ENCODE measurements around the gene SMG9.
A peak's percentile ranks its signal among the peaks of the same experiment; 100 is the strongest.

SMG9 gene

GRCh38 chr19:43726736-43727592, 27.8 kb downstream of the SMG9 start:
- no peak overlapping the region for H3K27ac ChIP-seq (ENCODE audit: low read depth, low read length)
- H3F3A ChIP-seq (ENCODE audit: control insufficient read depth, insufficient read depth) = peaks cover 4% of the 10 kb centered on the region; the same call in 1 of the 2 replicates
- no peaks in the 10 kb centered on the region for H4K20me1 ChIP-seq (ENCODE audit: control insufficient read depth, insufficient read depth, low read depth, low read length)
- TF ChIP-seq EZH2phosphoT487 (IDR thresholded peaks at IDR 0.05; ENCODE audit: borderline replicate concordance, low read length) = no peak
- no peak for TF ChIP-seq CTCF (IDR thresholded peaks at IDR 0.05; ENCODE audit: low read depth, low read length, poor library complexity, severe bottlenecking)
- peaks cover 19% of the 10 kb centered on the region for H3K36me3 ChIP-seq (ENCODE audit: control insufficient read depth, low read length)
- H3K4me1 ChIP-seq (ENCODE audit: control insufficient read depth, low read length) = peaks cover 10% of the 10 kb centered on the region
- no peak overlapping the region for H3K4me3 ChIP-seq (ENCODE audit: low read length)
- no peaks in the 10 kb centered on the region for H3K27me3 ChIP-seq (ENCODE audit: control insufficient read depth, low read length)
- H3K79me2 ChIP-seq (ENCODE audit: control insufficient read depth, low read length) = no peaks in the 10 kb centered on the region
- H3K4me2 ChIP-seq (ENCODE audit: low read length) = no peak overlapping the region
- no peaks in the 10 kb centered on the region for H3K9me3 ChIP-seq (ENCODE audit: control insufficient read depth, insufficient read depth, low read length)
- H3K9me2 ChIP-seq (replicated peaks; ENCODE audit: control insufficient read depth, low read length) = no peaks in the 10 kb centered on the region

GRCh38 chr19:43725468-43725867, 29.3 kb downstream of the SMG9 start:
- H3K9me3 ChIP-seq (ENCODE audit: control insufficient read depth, insufficient read depth, low read length) = no peaks in the 10 kb centered on the region
- H3K4me2 ChIP-seq (ENCODE audit: low read length) = peak overlapping the region; percentile 22; the same call in 1 of the 2 replicates
- peaks cover 7% of the 10 kb centered on the region; the same call in 1 of the 2 replicates for H3K36me3 ChIP-seq (ENCODE audit: control insufficient read depth, low read length)
- peaks cover 4% of the 10 kb centered on the region; the same call in 1 of the 2 replicates for H3F3A ChIP-seq (ENCODE audit: control insufficient read depth, insufficient read depth)
- no peaks in the 10 kb centered on the region for H4K20me1 ChIP-seq (ENCODE audit: control insufficient read depth, insufficient read depth, low read depth, low read length)
- no peaks in the 10 kb centered on the region for H3K79me2 ChIP-seq (ENCODE audit: control insufficient read depth, low read length)
- H3K4me3 ChIP-seq (ENCODE audit: low read length) = no peak overlapping the region
- H3K27me3 ChIP-seq (ENCODE audit: control insufficient read depth, low read length) = no peaks in the 10 kb centered on the region
- TF ChIP-seq CTCF (IDR thresholded peaks at IDR 0.05; ENCODE audit: low read depth, low read length, poor library complexity, severe bottlenecking) (no peak), EZH2phosphoT487 (IDR thresholded peaks at IDR 0.05; ENCODE audit: borderline replicate concordance, low read length) (no peak)
- no peak overlapping the region for H3K27ac ChIP-seq (ENCODE audit: low read depth, low read length)
- H3K9me2 ChIP-seq (replicated peaks; ENCODE audit: control insufficient read depth, low read length) = no peaks in the 10 kb centered on the region
- peaks cover 10% of the 10 kb centered on the region for H3K4me1 ChIP-seq (ENCODE audit: control insufficient read depth, low read length)

- Histone ChIP-seq H3K36me3 (ENCODE audit: control insufficient read depth, low read length) (peaks cover 5% of the 10 kb centered on the region; the same call in 1 of the 2 replicates), H3K9me2 (replicated peaks; ENCODE audit: control insufficient read depth, low read length) (no peaks in the 10 kb centered on the region), H3K4me3 (ENCODE audit: low read length) (no peak overlapping the region), H4K20me1 (ENCODE audit: control insufficient read depth, insufficient read depth, low read depth, low read length) (no peaks in the 10 kb centered on the region), H3K27me3 (ENCODE audit: control insufficient read depth, low read length) (no peaks in the 10 kb centered on the region), H3F3A (ENCODE audit: control insufficient read depth, insufficient read depth) (peaks cover 4% of the 10 kb centered on the region; the same call in 1 of the 2 replicates), H3K4me1 (ENCODE audit: control insufficient read depth, low read length) (peaks cover 10% of the 10 kb centered on the region), H3K27ac (ENCODE audit: low read depth, low read length) (no peak overlapping the region), H3K9me3 (ENCODE audit: control insufficient read depth, insufficient read depth, low read length) (no peaks in the 10 kb centered on the region), H3K4me2 (ENCODE audit: low read length) (peak overlapping the region; percentile 22; the same call in 1 of the 2 replicates), H3K79me2 (ENCODE audit: control insufficient read depth, low read length) (no peaks in the 10 kb centered on the region)
- TF ChIP-seq CTCF (IDR thresholded peaks at IDR 0.05; ENCODE audit: low read depth, low read length, poor library complexity, severe bottlenecking) = no peak
- no peak for TF ChIP-seq EZH2phosphoT487 (IDR thresholded peaks at IDR 0.05; ENCODE audit: borderline replicate concordance, low read length)
These were observed 29.9 kb downstream of the SMG9 start for GRCh38 chr19:43724896-43725295.
